HepG2 (cell line): ENCODE measurements around the gene ZFP62. TPM values are rescaled to one million over a fixed set of nuclear protein-coding genes. Genes with fewer than 3 reads are reported as not detected.

ENCODE experiments used
- BHLHE40 ChIP-seq: IDR thresholded peaks from 2 replicates; pipeline ENCODE4 v1.6.1; 2011; ENCODE audit warnings: low read length, improper control_type of control experiment
- HCFC1 ChIP-seq: fragments of 150-350 bp; IDR thresholded peaks from 2 replicates; pipeline ENCODE4 v1.6.1; 2014; ENCODE audit warnings: low read depth, low read length
- HDAC1 ChIP-seq: sonication (generic); formaldehyde crosslinking; IDR thresholded peaks from 2 replicates; pipeline ENCODE4 v1.5.1; 2020; ENCODE audit warnings: mild to moderate bottlenecking, missing genetic modification reagents
- HOXA9 ChIP-seq: sonication (generic); formaldehyde crosslinking; IDR thresholded peaks from 2 replicates; pipeline ENCODE4 v1.8.1; 2022; ENCODE audit warnings: missing genetic modification reagents, mild to moderate bottlenecking, moderate library complexity, borderline replicate concordance
- PHB2 ChIP-seq: fragments of 450-650 bp; IDR thresholded peaks from 2 replicates; pipeline ENCODE4 v1.6.1; 2018; ENCODE audit not compliant: partially characterized antibody
- PRDM4 ChIP-seq: sonication (generic); formaldehyde crosslinking; IDR thresholded peaks from 2 replicates; pipeline ENCODE4 v1.9.0; 2021; ENCODE audit warnings: missing genetic modification reagents, borderline replicate concordance
- SYNCRIP ChIP-seq: fragments of 200-400 bp; formaldehyde crosslinking; IDR thresholded peaks from 2 replicates; pipeline ENCODE4 v1.6.1; 2018; ENCODE audit warnings: mild to moderate bottlenecking, low read depth, low read length; ENCODE audit not compliant: insufficient read depth
- THYN1 ChIP-seq: sonication (generic); formaldehyde crosslinking; IDR thresholded peaks from 2 replicates; pipeline ENCODE4 v1.8.1; 2023; ENCODE audit warnings: low read depth, mild to moderate bottlenecking, moderate library complexity, missing genetic modification reagents, borderline replicate concordance
- ZBTB40 ChIP-seq, 2 experiments: fragments of 450-650 bp in 1 of 2; sonication (generic) in 1 of 2; formaldehyde crosslinking in 1 of 2; IDR thresholded peaks; 2 replicates each; pipeline versions ENCODE4 v1.6.1 to v1.8.0; 2016 to 2022; ENCODE audit warnings: antibody characterized with exemption in 1 of 2, mild to moderate bottlenecking in 1 of 2, missing genetic modification reagents in 1 of 2
- ZNF44 ChIP-seq: sonication (generic); formaldehyde crosslinking; IDR thresholded peaks from 2 replicates; pipeline ENCODE4 v1.5.1; 2020; ENCODE audit warnings: mild to moderate bottlenecking, missing genetic modification reagents
- polyA plus RNA-seq, 8 experiments: library from polyadenylated mRNA; depleted of rRNA in 3 of 8; stranded (reverse) in 7 of 8; unstranded in 1 of 8; fragments of >200 nt; fragmentation: Illumina TruSeq in 4 of 8; extraction: Trizol in 4 of 8; gene quantifications; 2 replicates each; pipeline versions ENCODE4 v1.2.1 to v1.2.3, GENCODE V29; 2011 to 2016; ENCODE audit warnings: low read depth in 4 of 8, missing spikeins in 1 of 8, mixed read lengths in 1 of 8; ENCODE audit not compliant: insufficient read depth in 1 of 8
- total RNA-seq, 5 experiments: library from RNA; depleted of rRNA; stranded (reverse); fragments of >200 nt; fragmentation: Illumina TruSeq; extraction: Trizol; gene quantifications; 2 replicates each; pipeline ENCODE4 v1.2.3, GENCODE V29; 2016; ENCODE audit warnings: low read depth in 1 of 5
- TF ChIP-seq, protein P1 (sequence below): sonication (generic); IDR thresholded peaks from 2 replicates; pipeline ENCODE4 v1.6.1; 2016; ENCODE audit warnings: low read depth, borderline replicate concordance
- TF ChIP-seq, protein P2 (sequence below): sonication (generic); formaldehyde crosslinking; conservative IDR thresholded peaks from 2 replicates; pipeline ENCODE4 v1.4.0; 2020; ENCODE audit warnings: missing genetic modification reagents

The ZFP62 gene
- total and polyA plus RNA-seq, 2 of the 13 experiments (the other 11 are each of a cell fraction or from before 2014, with no cell fraction given): 8.2 to 19.4 TPM

DNA sequence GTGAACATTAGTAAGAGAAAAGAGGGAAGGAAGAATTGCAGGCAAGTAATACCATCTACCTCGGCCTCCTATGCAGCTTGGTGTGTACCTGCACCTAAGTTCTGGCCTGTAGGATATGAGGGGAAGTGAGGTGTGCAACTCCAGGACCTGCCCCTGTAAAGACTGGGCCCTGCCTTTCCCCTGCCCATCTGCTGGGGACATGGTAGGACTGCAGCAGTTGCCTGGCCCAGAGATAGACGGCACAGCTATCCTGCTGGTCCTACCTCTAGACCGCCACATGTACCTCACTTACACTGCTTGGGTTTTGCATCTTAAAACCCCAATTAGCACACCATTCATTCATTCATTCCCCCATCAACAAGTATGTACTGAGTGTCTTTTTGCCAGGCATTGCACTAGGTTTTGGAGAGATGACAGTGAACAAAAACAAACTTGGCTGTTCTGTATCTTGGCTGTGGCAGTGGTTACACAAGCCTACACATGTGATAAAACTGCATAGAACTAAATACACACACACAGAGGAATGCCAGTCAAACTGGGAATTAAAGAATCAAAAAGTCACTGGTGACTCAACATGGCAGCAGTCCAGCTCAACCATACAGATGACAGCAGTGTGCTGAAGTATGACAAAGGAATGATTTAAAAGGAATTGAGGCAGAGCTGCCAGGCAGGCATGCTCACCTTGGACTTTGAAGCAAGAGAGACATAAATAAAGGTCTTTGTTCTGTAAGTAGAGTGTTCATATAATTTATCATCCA lies 35.1 kb downstream of the ZFP62 start (continued):
- TF ChIP-seq PRDM4 (CRISPR knock-in tag) (no peak), SYNCRIP (no peak), HOXA9 (CRISPR knock-in tag) (0 out of 2 replicates have a peak, but pooled peaks have one; percentile 20), HDAC1 (no peak), ZNF44 (CRISPR knock-in tag) (no peak), THYN1 (no peak), BHLHE40 (no peak), ZBTB40 (IDR thresholded peaks at IDR 0.05) (no peak), ZBTB40 (CRISPR knock-in tag; IDR thresholded peaks at IDR 0.05) (no peak), PHB2 (no peak), HCFC1 (no peak)
- TF ChIP-seq, protein P1, sequence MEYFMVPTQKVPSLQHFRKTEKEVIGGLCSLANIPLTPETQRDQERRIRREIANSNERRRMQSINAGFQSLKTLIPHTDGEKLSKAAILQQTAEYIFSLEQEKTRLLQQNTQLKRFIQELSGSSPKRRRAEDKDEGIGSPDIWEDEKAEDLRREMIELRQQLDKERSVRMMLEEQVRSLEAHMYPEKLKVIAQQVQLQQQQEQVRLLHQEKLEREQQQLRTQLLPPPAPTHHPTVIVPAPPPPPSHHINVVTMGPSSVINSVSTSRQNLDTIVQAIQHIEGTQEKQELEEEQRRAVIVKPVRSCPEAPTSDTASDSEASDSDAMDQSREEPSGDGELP: 0 out of 2 replicates have a peak, but pooled peaks have one; percentile 19
- TF ChIP-seq, protein P2, sequence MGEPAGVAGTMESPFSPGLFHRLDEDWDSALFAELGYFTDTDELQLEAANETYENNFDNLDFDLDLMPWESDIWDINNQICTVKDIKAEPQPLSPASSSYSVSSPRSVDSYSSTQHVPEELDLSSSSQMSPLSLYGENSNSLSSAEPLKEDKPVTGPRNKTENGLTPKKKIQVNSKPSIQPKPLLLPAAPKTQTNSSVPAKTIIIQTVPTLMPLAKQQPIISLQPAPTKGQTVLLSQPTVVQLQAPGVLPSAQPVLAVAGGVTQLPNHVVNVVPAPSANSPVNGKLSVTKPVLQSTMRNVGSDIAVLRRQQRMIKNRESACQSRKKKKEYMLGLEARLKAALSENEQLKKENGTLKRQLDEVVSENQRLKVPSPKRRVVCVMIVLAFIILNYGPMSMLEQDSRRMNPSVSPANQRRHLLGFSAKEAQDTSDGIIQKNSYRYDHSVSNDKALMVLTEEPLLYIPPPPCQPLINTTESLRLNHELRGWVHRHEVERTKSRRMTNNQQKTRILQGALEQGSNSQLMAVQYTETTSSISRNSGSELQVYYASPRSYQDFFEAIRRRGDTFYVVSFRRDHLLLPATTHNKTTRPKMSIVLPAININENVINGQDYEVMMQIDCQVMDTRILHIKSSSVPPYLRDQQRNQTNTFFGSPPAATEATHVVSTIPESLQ: no peak
